RWPE2 (cell line): ENCODE data around the gene RBM47.

ENCODE experiments used
- ATAC-seq: fragments of 200-7000 bp; cut with Tn5 transposase; 3 replicates; pipeline ENCODE4 v1.9.1; 2021; ENCODE audit warnings: low read depth
- DNase-seq: peaks from one replicate; pipeline ENCODE4 v3.0.0-alpha.2; 2020; ENCODE audit warnings: low spot score
- H3K27ac ChIP-seq: fragments of 450-650 bp; 2 replicates; pipeline ENCODE4 v1.5.1; 2017; ENCODE audit warnings: mild to moderate bottlenecking; ENCODE audit not compliant: poor library complexity, severe bottlenecking
- H3K27me3 ChIP-seq: fragments of 250-450 bp; sonication (Bioruptor Pico); 2 replicates; pipeline ENCODE4 v1.5.1; 2021; ENCODE audit warnings: mild to moderate bottlenecking, moderate library complexity; ENCODE audit not compliant: insufficient read depth, poor library complexity, severe bottlenecking
- H3K36me3 ChIP-seq: fragments of 250-450 bp; sonication (Bioruptor Pico); 2 replicates; pipeline ENCODE4 v1.5.1; 2020; ENCODE audit warnings: low read depth, mild to moderate bottlenecking, moderate library complexity
- H3K4me1 ChIP-seq: fragments of 250-450 bp; sonication (Bioruptor Pico); 2 replicates; pipeline ENCODE4 v1.5.1; 2021; ENCODE audit warnings: mild to moderate bottlenecking, moderate library complexity; ENCODE audit not compliant: insufficient read depth, poor library complexity, severe bottlenecking
- H3K4me3 ChIP-seq: fragments of 250-450 bp; sonication (Bioruptor Pico); 2 replicates; pipeline ENCODE4 v1.5.1; 2021; ENCODE audit warnings: mild to moderate bottlenecking, moderate library complexity; ENCODE audit not compliant: severe bottlenecking
- H3K9me3 ChIP-seq: fragments of 250-450 bp; sonication (Bioruptor Pico); 2 replicates; pipeline ENCODE4 v1.5.1; 2021; ENCODE audit warnings: mild to moderate bottlenecking, moderate library complexity; ENCODE audit not compliant: severe bottlenecking
- TF ChIP-seq, protein P1 (sequence below): fragments of 450-650 bp; IDR thresholded peaks from one replicate; pipeline ENCODE4 v1.5.1; 2017; ENCODE audit warnings: mild to moderate bottlenecking, moderate library complexity; ENCODE audit not compliant: poor library complexity, severe bottlenecking

Gene RBM47

GRCh38 chr4:40651280-40651679 is 21.6 kb upstream of the RBM47 start:
- Histone ChIP-seq H3K36me3 (no peaks in the 10 kb centered on the region), H3K27me3 (no peaks in the 10 kb centered on the region), H3K27ac (no peak overlapping the region), H3K4me3 (no peak overlapping the region), H3K9me3 (no peaks in the 10 kb centered on the region), H3K4me1 (no peaks in the 10 kb centered on the region)
- ATAC-seq (no peak), DNase-seq (no peak)
- TF ChIP-seq, protein P1, sequence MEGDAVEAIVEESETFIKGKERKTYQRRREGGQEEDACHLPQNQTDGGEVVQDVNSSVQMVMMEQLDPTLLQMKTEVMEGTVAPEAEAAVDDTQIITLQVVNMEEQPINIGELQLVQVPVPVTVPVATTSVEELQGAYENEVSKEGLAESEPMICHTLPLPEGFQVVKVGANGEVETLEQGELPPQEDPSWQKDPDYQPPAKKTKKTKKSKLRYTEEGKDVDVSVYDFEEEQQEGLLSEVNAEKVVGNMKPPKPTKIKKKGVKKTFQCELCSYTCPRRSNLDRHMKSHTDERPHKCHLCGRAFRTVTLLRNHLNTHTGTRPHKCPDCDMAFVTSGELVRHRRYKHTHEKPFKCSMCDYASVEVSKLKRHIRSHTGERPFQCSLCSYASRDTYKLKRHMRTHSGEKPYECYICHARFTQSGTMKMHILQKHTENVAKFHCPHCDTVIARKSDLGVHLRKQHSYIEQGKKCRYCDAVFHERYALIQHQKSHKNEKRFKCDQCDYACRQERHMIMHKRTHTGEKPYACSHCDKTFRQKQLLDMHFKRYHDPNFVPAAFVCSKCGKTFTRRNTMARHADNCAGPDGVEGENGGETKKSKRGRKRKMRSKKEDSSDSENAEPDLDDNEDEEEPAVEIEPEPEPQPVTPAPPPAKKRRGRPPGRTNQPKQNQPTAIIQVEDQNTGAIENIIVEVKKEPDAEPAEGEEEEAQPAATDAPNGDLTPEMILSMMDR, result no peak

DNA sequence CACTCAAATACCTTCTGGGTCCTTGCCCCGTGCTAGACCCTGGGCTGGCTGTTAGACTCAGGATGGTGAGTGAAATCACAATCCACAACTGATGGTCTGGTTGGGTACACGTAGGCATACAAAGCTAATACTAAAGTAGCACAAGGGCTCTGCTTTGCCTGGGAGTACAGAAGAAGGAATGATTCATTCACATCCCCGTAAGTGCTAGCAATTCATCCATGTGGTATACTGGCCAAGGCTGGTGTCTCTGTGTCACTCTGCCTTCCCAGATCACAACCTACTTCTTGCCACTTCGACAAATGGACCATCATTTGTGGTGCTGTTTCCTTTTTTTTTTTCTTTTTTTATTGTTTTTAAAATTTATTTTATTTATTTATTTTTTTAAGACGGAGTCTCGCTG is 19.7 kb upstream of the RBM47 start:
- no peak overlapping the region for H3K4me3 ChIP-seq
- no peaks in the 10 kb centered on the region for H3K4me1 ChIP-seq
- ATAC-seq, result no peak
- H3K9me3 ChIP-seq, result no peaks in the 10 kb centered on the region
- TF ChIP-seq, protein P1, result no peak
- no peaks in the 10 kb centered on the region for H3K27me3 ChIP-seq
- no peak overlapping the region for H3K27ac ChIP-seq
- no peak for DNase-seq
- no peaks in the 10 kb centered on the region for H3K36me3 ChIP-seq

DNA sequence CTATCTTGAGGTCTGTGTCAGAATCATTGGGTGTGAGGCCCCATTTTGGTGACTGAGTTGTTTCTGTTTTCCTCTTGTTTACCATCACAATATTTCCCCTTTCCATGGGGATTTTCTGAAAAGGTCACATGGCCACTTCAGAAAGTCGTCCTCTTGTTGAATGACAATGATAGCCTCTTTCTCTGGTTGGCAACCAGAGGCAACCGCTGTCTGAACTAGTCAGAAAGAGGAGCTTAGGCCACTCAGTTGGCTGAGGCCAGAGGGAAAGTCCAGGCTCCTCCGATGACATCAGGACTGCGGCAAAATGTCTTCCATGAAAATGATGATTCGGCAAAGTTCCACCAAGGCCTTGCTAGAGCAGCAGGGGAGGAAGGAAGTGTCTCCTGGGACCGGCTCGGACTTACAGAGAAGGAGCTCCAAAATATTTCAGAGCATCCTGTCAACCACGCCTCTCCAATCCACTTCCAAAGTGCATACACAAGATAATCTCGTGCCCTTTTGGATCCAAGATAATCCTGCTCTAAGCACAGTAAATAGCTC is 19.1 kb upstream of the RBM47 start:
- no peak overlapping the region for H3K27ac ChIP-seq
- no peak for ATAC-seq
- no peaks in the 10 kb centered on the region for H3K36me3 ChIP-seq
- TF ChIP-seq, protein P1, result no peak
- no peak overlapping the region for H3K4me3 ChIP-seq
- no peak for DNase-seq
- H3K27me3 ChIP-seq, result no peaks in the 10 kb centered on the region
- H3K9me3 ChIP-seq, result no peaks in the 10 kb centered on the region
- H3K4me1 ChIP-seq, result no peaks in the 10 kb centered on the region

GRCh38 chr4:40648131-40648530 is 18.5 kb upstream of the RBM47 start:
- Histone ChIP-seq H3K4me1 (no peaks in the 10 kb centered on the region), H3K36me3 (no peaks in the 10 kb centered on the region), H3K9me3 (no peaks in the 10 kb centered on the region), H3K27ac (no peak overlapping the region), H3K4me3 (no peak overlapping the region), H3K27me3 (no peaks in the 10 kb centered on the region)
- DNase-seq (no peak), ATAC-seq (no peak)
- TF ChIP-seq, protein P1, result no peak

- ATAC-seq, result no peak
Observed at GRCh38 chr4:40645586-40645985, 15.9 kb upstream of the RBM47 start.

More at GRCh38 chr4:40645586-40645985, 15.9 kb upstream of the RBM47 start:
- Histone ChIP-seq H3K36me3 (no peaks in the 10 kb centered on the region), H3K27ac (no peak overlapping the region), H3K4me1 (no peaks in the 10 kb centered on the region), H3K27me3 (no peaks in the 10 kb centered on the region), H3K4me3 (no peak overlapping the region), H3K9me3 (no peaks in the 10 kb centered on the region)
- TF ChIP-seq, protein P1, result no peak
- no peak for DNase-seq
